HG02973 (cell line): Measurements from ENCODE around the gene ATP13A4.
A peak's percentile ranks its signal among the peaks of the same experiment; 100 is the strongest.

Source experiments
- ATAC-seq: cut with Tn5 transposase; IDR thresholded peaks from one replicate; pipeline ENCODE4 v1.9.1; 2021; ENCODE audit warnings: moderate library complexity; ENCODE audit not compliant: unreplicated experiment

The ATP13A4 gene

GRCh38 chr3:193554811-193555210 lies at the start of gene ATP13A4:
Gene ATP13A4 (minus strand): TSS chr3:193554895. CDS start chr3:193554799, 96 bp downstream.
- ATAC-seq = no peak

GRCh38 chr3:193599393-193599792 lies 44.7 kb upstream of the ATP13A4 start:
- no peak for ATAC-seq

GRCh38 chr3:193598202-193598601 lies 43.5 kb upstream of the ATP13A4 start:
- no peak for ATAC-seq

- ATAC-seq = no peak
Observed at GRCh38 chr3:193595939-193596487, 41.3 kb upstream of the ATP13A4 start.

- ATAC-seq = no peak
Observed at GRCh38 chr3:193594946-193595689, 40.4 kb upstream of the ATP13A4 start.

GRCh38 chr3:193593668-193594030 lies 39.0 kb upstream of the ATP13A4 start:
- peak; percentile 37 for ATAC-seq

GRCh38 chr3:193592841-193593667 lies 38.4 kb upstream of the ATP13A4 start, which contains the start of gene OPA1:
Gene OPA1 (plus strand): TSS chr3:193593208. CDS start chr3:193593378, 170 bp downstream.
- peak; percentile 96 for ATAC-seq

- no peak for ATAC-seq
Observed at GRCh38 chr3:193590088-193590856, 35.6 kb upstream of the ATP13A4 start.

GRCh38 chr3:193589616-193590015 lies 34.9 kb upstream of the ATP13A4 start:
- no peak for ATAC-seq

GRCh38 chr3:193589129-193589528 lies 34.4 kb upstream of the ATP13A4 start:
- no peak for ATAC-seq

- no peak for ATAC-seq
Observed at GRCh38 chr3:193586526-193586925, 31.8 kb upstream of the ATP13A4 start.

- ATAC-seq = no peak
Observed at GRCh38 chr3:193585530-193585929, 30.8 kb upstream of the ATP13A4 start.

GRCh38 chr3:193574488-193575070 lies 19.9 kb upstream of the ATP13A4 start:
- no peak for ATAC-seq

- ATAC-seq = no peak
Observed at GRCh38 chr3:193573403-193574191, 18.9 kb upstream of the ATP13A4 start.

- peak; percentile 83 for ATAC-seq
Observed at GRCh38 chr3:193572426-193572908, 17.8 kb upstream of the ATP13A4 start.

- ATAC-seq = no peak
Observed at GRCh38 chr3:193569119-193569518, 14.4 kb upstream of the ATP13A4 start.

- ATAC-seq = no peak
Observed at GRCh38 chr3:193564012-193564411, 9.3 kb upstream of the ATP13A4 start.

GRCh38 chr3:193563426-193563825 lies 8.7 kb upstream of the ATP13A4 start:
- ATAC-seq = no peak

- ATAC-seq = no peak
Observed at GRCh38 chr3:193560870-193561269, 6.2 kb upstream of the ATP13A4 start.

- ATAC-seq = no peak
Observed at GRCh38 chr3:193560091-193560490, 5.4 kb upstream of the ATP13A4 start.
